ENCODE measurements around the gene TBRG4. TPM values are rescaled to one million over a fixed set of nuclear protein-coding genes. Genes with fewer than 3 reads are reported as not detected.

Gene TBRG4
- total RNA-seq, 1 experiment from 2014 or later = 127 TPM

GRCh38 chr7:45087301-45088145 is 24.0 kb downstream of the TBRG4 start:
- no peaks in the 10 kb centered on the region for H3K9me3 ChIP-seq (ENCODE audit: control insufficient read depth, low read depth, low read length)
- Mint-ChIP-seq H3K4me3 (peak overlapping the region; percentile 53 to 75; a peak in 3 of 5 replicates), H3K4me1 (peaks cover 7 to 8% of the 10 kb centered on the region in 2 experiments), H3K36me3 (ENCODE audit: insufficient read depth in 1 of 3, low read depth in 3 of 3) (no peaks in the 10 kb centered on the region), H3K27me3 (ENCODE audit: low read depth) (peaks cover 29% of the 10 kb centered on the region), H3K9me3 (no peaks in the 10 kb centered on the region; a peak in 1 of 5 replicates), H3K27ac (no peak overlapping the region)
- H3K14ac ChIP-seq (ENCODE audit: insufficient read depth, low read length) = no peak overlapping the region
- no peaks in the 10 kb centered on the region for H4K20me1 ChIP-seq (ENCODE audit: control insufficient read depth, insufficient read depth, insufficient read length)
- H3K23me2 ChIP-seq (ENCODE audit: insufficient read length, low read depth, low read length, poor library complexity, severe bottlenecking) = no peaks in the 10 kb centered on the region
- no peak overlapping the region for H4K5ac ChIP-seq (ENCODE audit: insufficient read length, low read depth, low read length)
- no peak overlapping the region for H3K4me2 ChIP-seq (ENCODE audit: insufficient read depth, insufficient read length, low read length)
- no peak overlapping the region for H3K4ac ChIP-seq (ENCODE audit: low read depth, low read length)
- no peaks in the 10 kb centered on the region for H3K79me2 ChIP-seq (ENCODE audit: insufficient read depth, low read length)
- no peak overlapping the region for H3K18ac ChIP-seq (ENCODE audit: insufficient read length, low read depth, low read length)
- no peak overlapping the region for H2BK15ac ChIP-seq (ENCODE audit: low read depth, low read length)
- no peak overlapping the region for H2BK5ac ChIP-seq (ENCODE audit: insufficient read length, low read length)
- no peaks in the 10 kb centered on the region for H3K27me3 ChIP-seq (ENCODE audit: insufficient read depth, low read length)
- no peak overlapping the region for H2BK12ac ChIP-seq (ENCODE audit: insufficient read length, low read depth, low read length)
- no peak overlapping the region for H2BK20ac ChIP-seq (ENCODE audit: low read depth, low read length, poor library complexity, severe bottlenecking)
- H2AFZ ChIP-seq (ENCODE audit: low read length) = no peak overlapping the region
- DNase-seq = no peak
- H3K56ac ChIP-seq (ENCODE audit: insufficient read length, low read depth, low read length) = no peak overlapping the region
- no peak overlapping the region for H2BK120ac ChIP-seq (ENCODE audit: low read depth, low read length, poor library complexity, severe bottlenecking)
- no peak overlapping the region for H3K23ac ChIP-seq (ENCODE audit: insufficient read length, low read depth, low read length)
- no peak overlapping the region for H3T11ph ChIP-seq (ENCODE audit: low read length)
- H4K8ac ChIP-seq (replicated peaks; ENCODE audit: insufficient read length, low read depth, low read length) = no peak overlapping the region
- no peak overlapping the region for H3K9ac ChIP-seq (ENCODE audit: extremely low read depth, insufficient read length, low read length)
- peaks cover 2% of the 10 kb centered on the region; the same call in 1 of the 2 replicates for H3K4me1 ChIP-seq (ENCODE audit: insufficient read depth, low read length)
- no peaks in the 10 kb centered on the region for H3K79me1 ChIP-seq (ENCODE audit: insufficient read depth, low read depth, low read length, poor library complexity, severe bottlenecking)
- no peak for TF ChIP-seq CTCF (conservative IDR thresholded peaks at IDR 0.05)
- WGBS (ENCODE audit: extremely low coverage, insufficient read length, low lambda C conversion rate) = no CpG with 5 or more reads among the region's 6 CpGs
- no peak overlapping the region for H4K91ac ChIP-seq (ENCODE audit: insufficient read length, low read depth, low read length)
- no peak overlapping the region for H2AK5ac ChIP-seq (ENCODE audit: insufficient read length, low read length)
- no peak overlapping the region for H3K27ac ChIP-seq (ENCODE audit: insufficient read length, low read depth, low read length)

Data from H9 (cell line).